GM12878 (cell line): Measurements from ENCODE around the gene SLC35F2. TPM values are rescaled to one million over a fixed set of nuclear protein-coding genes. Genes with fewer than 3 reads are reported as not detected.

Experiments used
- ATAC-seq: fragments of 200-7000 bp; cut with Tn5 transposase; 3 replicates; pipeline ENCODE4 v1.9.1; 2020; ENCODE audit warnings: mild to moderate bottlenecking, moderate library complexity
- BruUV-seq: library from RNA; stranded (reverse); fragments of 400-500 nt; replicated peaks from 2 replicates; lab custom pipeline; 2021; lab: Mats Ljungman, UMichigan
- CTCF ChIA-PET: fragments of 300-600 bp; sonication (Branson Sonifier 250); formaldehyde crosslinking; extraction: SDS; loops from one replicate; lab custom pipeline; 2021; ENCODE audit warnings: inconsistent platforms; lab: Yijun Ruan, JAX
- POLR2A ChIA-PET: fragments of 350-600 bp; formaldehyde crosslinking; extraction: SDS; loops from one replicate; lab custom pipeline; 2021; ENCODE audit warnings: inconsistent platforms; lab: Charles Lee
- RAD21 ChIA-PET: fragments of 300-600 bp; sonication (Branson Sonifier 250); formaldehyde crosslinking; loops from one replicate; lab custom pipeline; 2023; ENCODE audit warnings: antibody characterized with exemption; ENCODE audit not compliant: unreplicated experiment; lab: Charles Lee
- SMC1A ChIA-PET: fragments of 300-600 bp; sonication (Branson Sonifier 250); formaldehyde crosslinking; loops from one replicate; lab custom pipeline; 2023; ENCODE audit not compliant: unreplicated experiment, uncharacterized antibody; lab: Charles Lee
- DNase-seq: peaks from one replicate; pipeline ENCODE4 v3.0.0-alpha.2; 2011; ENCODE audit warnings: low read depth, low spot score
- FAIRE-seq: peaks from 3 replicates; lab custom pipeline; 2011; peaks lifted over from hg19 to GRCh38; lab: Jason Lieb, UNC
- H2AFZ ChIP-seq: 2 replicates; pipeline ENCODE4 v1.6.0; 2011; ENCODE audit warnings: low read depth, low read length, control low read depth; ENCODE audit not compliant: control insufficient read depth
- H3K27ac ChIP-seq: 2 replicates; pipeline ENCODE4 v1.5.1; 2011; ENCODE audit warnings: control low read depth; ENCODE audit not compliant: control insufficient read depth, insufficient read depth
- H3K27me3 ChIP-seq, 2 experiments: replicated peaks in 1 of 2; 2 replicates each; pipeline versions ENCODE4 v1.6.0 to v1.6.1; 2011; ENCODE audit warnings: low read length in 1 of 2; ENCODE audit not compliant: control insufficient read depth in 2 of 2, insufficient read depth in 2 of 2
- H3K36me3 ChIP-seq, 2 experiments: 2 replicates each; pipeline ENCODE4 v1.5.1; 2011; ENCODE audit warnings: low read length in 1 of 2; ENCODE audit not compliant: control insufficient read depth in 2 of 2, insufficient read depth in 2 of 2
- H3K4me1 ChIP-seq: 2 replicates; pipeline ENCODE4 v1.6.1; 2011; ENCODE audit warnings: mild to moderate bottlenecking, low read length, moderate library complexity, mixed read lengths; ENCODE audit not compliant: control insufficient read depth, insufficient read depth
- H3K4me2 ChIP-seq: 2 replicates; pipeline ENCODE4 v1.6.0; 2011; ENCODE audit warnings: control low read depth; ENCODE audit not compliant: control insufficient read depth, insufficient read depth
- H3K4me3 ChIP-seq: fragments of 200-600 bp; sonication (generic); 2 replicates; pipeline ENCODE4 v1.5.1; 2016
- H3K79me2 ChIP-seq: 2 replicates; pipeline ENCODE4 v1.6.0; 2011; ENCODE audit warnings: low read length; ENCODE audit not compliant: control insufficient read depth, insufficient read depth
- H3K9ac ChIP-seq: 2 replicates; pipeline ENCODE4 v1.8.0; 2011; ENCODE audit warnings: low read length, control low read depth, mixed read lengths; ENCODE audit not compliant: control insufficient read depth, insufficient read depth
- H3K9me3 ChIP-seq: replicated peaks from 3 replicates; pipeline ENCODE4 v1.5.1; 2011; ENCODE audit warnings: mild to moderate bottlenecking, low read length; ENCODE audit not compliant: control insufficient read depth, insufficient read depth
- H4K20me1 ChIP-seq: 2 replicates; pipeline ENCODE4 v1.6.0; 2011; ENCODE audit not compliant: control insufficient read depth, insufficient read depth
- HSF1 ChIP-seq: fragments of 150-350 bp; IDR thresholded peaks from 2 replicates; pipeline ENCODE4 v1.6.1; 2014; ENCODE audit warnings: mild to moderate bottlenecking, low read depth, low read length
- POLR2AphosphoS2 ChIP-seq: IDR thresholded peaks from 2 replicates; pipeline ENCODE4 v1.6.1; 2011; ENCODE audit warnings: low read depth, mild to moderate bottlenecking, low read length, improper control_type of control experiment, moderate library complexity
- RAD21 ChIP-seq: IDR thresholded peaks from 2 replicates; pipeline ENCODE4 v1.6.1; 2011; ENCODE audit warnings: mild to moderate bottlenecking, low read depth, low read length, moderate library complexity; ENCODE audit not compliant: insufficient read depth
- SPI1 ChIP-seq: IDR thresholded peaks from 2 replicates; pipeline ENCODE4 v1.6.1; 2011; ENCODE audit warnings: low read depth, mild to moderate bottlenecking, low read length, moderate library complexity, borderline replicate concordance; ENCODE audit not compliant: insufficient read depth
- WGBS: methylation state at CpG from one replicate; pipeline ENCODE4 v1.1.6; 2016; ENCODE audit warnings: low lambda C conversion rate; ENCODE audit not compliant: insufficient replicate concordance, insufficient coverage; ENCODE audit errors: missing lambda C conversion rate; 5-methylcytosine and 5-hydroxymethylcytosine counted together
- in situ Hi-C: fragments of 300-500 bp; cut with MboI; formaldehyde crosslinking; loops from 9 replicates; pipeline ENCODE4 v1.14.3; 2018; ENCODE audit warnings: mixed read lengths
- intact Hi-C: fragments of 100-400 bp; cut with micrococcal nuclease; formaldehyde crosslinking; loops from one replicate; pipeline ENCODE4 v1.14.2; 2022; ENCODE audit not compliant: unreplicated experiment
- polyA plus RNA-seq, 11 experiments: library from polyadenylated mRNA; depleted of rRNA in 4 of 11; unstranded in 6 of 11; stranded (reverse) in 5 of 11; fragments of >200 nt; fragmentation: Nextera tagmentation in 4 of 11; fragmentation: Illumina TruSeq in 1 of 11; extraction: Ambion mirVana in 4 of 11; extraction: Trizol in 1 of 11; gene quantifications; 1 replicate in 1 of 11; 2 replicates in 10 of 11; pipeline versions ENCODE4 v1.2.1 to v1.2.3, GENCODE V29; 2011 to 2016; ENCODE audit warnings: inconsistent platforms in 2 of 11, missing spikeins in 2 of 11, low read depth in 1 of 11
- total RNA-seq, 4 experiments: library from RNA; depleted of rRNA in 3 of 4; stranded (reverse); fragments of >200 nt in 3 of 4; fragmentation: Illumina TruSeq in 1 of 4; extraction: Trizol in 1 of 4; gene quantifications; 2 replicates each; pipeline versions ENCODE4 v1.2.1 to v1.2.3, GENCODE V29; 2013 to 2021

Gene SLC35F2
- total and polyA plus RNA-seq, 10 of the 15 experiments (the other 5 are each of a cell fraction or from before 2014, with no cell fraction given) = 15.2 to 48.8 (median 40.1) TPM

- H3K4me3 ChIP-seq = no peak overlapping the region
- ChIA-PET CTCF (interaction anchor here (0.6 to 0.8 kb wide), 2 partner anchors 45 to 64 kb away, joined by 3 read pairs; no protein-coding TSS in a partner anchor), RAD21 (no interaction called here), POLR2A (interaction anchor here (0.6 kb wide), 1 partner anchor 40 kb away, joined by 6 read pairs; no protein-coding TSS in a partner anchor), SMC1A (no interaction called here)
- no peaks in the 10 kb centered on the region for H4K20me1 ChIP-seq
- no peak for FAIRE-seq
- DNase-seq = no peak
- no peak overlapping the region for H3K9ac ChIP-seq
- no TSS peak for BruUV-seq
- no peak overlapping the region for H3K27ac ChIP-seq
- intact Hi-C loops = no loop called here
- H3K27me3 ChIP-seq = no peaks in the 10 kb centered on the region
- ATAC-seq = no peak
- no peaks in the 10 kb centered on the region; the same call in 2 of the 3 replicates for H3K9me3 ChIP-seq
- peaks cover under 1 to 5% of the 10 kb centered on the region in 2 experiments; a peak in 3 of 4 replicates for H3K36me3 ChIP-seq
- TF ChIP-seq HSF1 (no peak), SPI1 (peak; percentile 32; the same call in 1 of the 2 replicates), RAD21 (no peak), POLR2AphosphoS2 (no peak)
- no peak overlapping the region for H3K4me2 ChIP-seq
- no peak overlapping the region for H2AFZ ChIP-seq
- H3K4me1 ChIP-seq = peaks cover 8% of the 10 kb centered on the region; the same call in 1 of the 2 replicates
- 82% methylated on average over 5 of the region's 5 CpGs for WGBS
- H3K79me2 ChIP-seq = peaks cover 52% of the 10 kb centered on the region
- in situ Hi-C loops = no loop called here
These were observed 39.1 kb downstream of the SLC35F2 start for GRCh38 chr11:107819361-107820014.
